DMS153 treated with DMSO at 0.1 percent for 48 hours (cell line): ENCODE measurements around the gene B9D2.
"Not testable (repeated sequence)": the region's sequence is repeated elsewhere in the genome, so short reads cannot be mapped to it uniquely, and the experiment has no call there.

Experiments used
- DNase-seq: peaks from one replicate; lab custom pipeline; 2025; ENCODE audit not compliant: unreplicated experiment; lab: John Stamatoyannopoulos, UW

The B9D2 gene

GRCh38 chr19:41356984-41357739, 6.8 kb downstream of the B9D2 start:
- DNase-seq: no peak

- no peak for DNase-seq
Observed at GRCh38 chr19:41355802-41356201, 8.1 kb downstream of the B9D2 start.

- no peak for DNase-seq
Observed at GRCh38 chr19:41355035-41355434, 8.9 kb downstream of the B9D2 start.

GRCh38 chr19:41354343-41354953, 9.5 kb downstream of the B9D2 start:
- no peak for DNase-seq

- DNase-seq: no peak
Observed at GRCh38 chr19:41353466-41354342, 10.2 kb downstream of the B9D2 start, which contains the start of gene TGFB1. TSS of gene TGFB1 (minus strand) at chr19:41353922. CDS start at chr19:41353044, 878 bp downstream.

- no peak for DNase-seq
Observed at GRCh38 chr19:41352609-41353465, 11.1 kb downstream of the B9D2 start.

- no peak for DNase-seq
Observed at GRCh38 chr19:41352279-41352608, 11.7 kb downstream of the B9D2 start.

GRCh38 chr19:41351339-41352245, 12.4 kb downstream of the B9D2 start:
- no peak for DNase-seq

- DNase-seq: no peak
Observed at GRCh38 chr19:41350735-41351338, 13.1 kb downstream of the B9D2 start.

GRCh38 chr19:41346916-41347315, 17.0 kb downstream of the B9D2 start:
- not testable (repeated sequence) for DNase-seq

GRCh38 chr19:41344162-41344561, 19.8 kb downstream of the B9D2 start:
- DNase-seq: no peak

- DNase-seq: peak; percentile 9
Observed at GRCh38 chr19:41341669-41342490, 22.1 kb downstream of the B9D2 start.

GRCh38 chr19:41339936-41340335, 24.0 kb downstream of the B9D2 start:
- no peak for DNase-seq

- no peak for DNase-seq
Observed at GRCh38 chr19:41335467-41335866, 28.5 kb downstream of the B9D2 start.

- DNase-seq: no peak
Observed at GRCh38 chr19:41334793-41335192, 29.2 kb downstream of the B9D2 start.

GRCh38 chr19:41332468-41332867, 31.5 kb downstream of the B9D2 start:
- DNase-seq: no peak

GRCh38 chr19:41332000-41332399, 31.9 kb downstream of the B9D2 start:
- DNase-seq: no peak

- DNase-seq: no peak
Observed at GRCh38 chr19:41330946-41331678, 32.8 kb downstream of the B9D2 start.
